GM12801 (cell line): ENCODE data around the gene AADACL2.

Source experiments
- TF ChIP-seq, protein P1 (sequence below): IDR thresholded peaks from one replicate; pipeline ENCODE4 v1.5.1; 2011; ENCODE audit warnings: control low read depth; ENCODE audit not compliant: insufficient read length; ENCODE audit errors: extremely low read depth

The AADACL2 gene

DNA sequence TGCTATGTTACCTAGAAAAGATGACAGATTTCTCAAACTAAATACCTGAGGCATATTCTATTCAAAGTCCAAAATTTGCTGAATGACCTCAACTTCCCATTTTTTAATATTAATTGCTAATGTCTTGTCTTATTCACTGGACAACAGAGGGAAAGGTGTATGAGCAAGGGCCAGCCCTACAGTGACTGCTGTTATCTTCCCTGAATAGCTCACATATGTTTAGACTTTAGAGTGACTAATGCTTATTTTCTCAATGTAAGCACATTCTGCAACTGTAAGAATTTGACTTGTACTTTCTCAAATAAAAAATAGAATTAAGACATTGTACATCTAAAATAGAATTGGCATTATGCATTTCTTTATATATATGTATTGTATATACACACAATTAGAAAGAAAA, 26.5 kb upstream of the AADACL2 start:
- TF ChIP-seq, protein P1, sequence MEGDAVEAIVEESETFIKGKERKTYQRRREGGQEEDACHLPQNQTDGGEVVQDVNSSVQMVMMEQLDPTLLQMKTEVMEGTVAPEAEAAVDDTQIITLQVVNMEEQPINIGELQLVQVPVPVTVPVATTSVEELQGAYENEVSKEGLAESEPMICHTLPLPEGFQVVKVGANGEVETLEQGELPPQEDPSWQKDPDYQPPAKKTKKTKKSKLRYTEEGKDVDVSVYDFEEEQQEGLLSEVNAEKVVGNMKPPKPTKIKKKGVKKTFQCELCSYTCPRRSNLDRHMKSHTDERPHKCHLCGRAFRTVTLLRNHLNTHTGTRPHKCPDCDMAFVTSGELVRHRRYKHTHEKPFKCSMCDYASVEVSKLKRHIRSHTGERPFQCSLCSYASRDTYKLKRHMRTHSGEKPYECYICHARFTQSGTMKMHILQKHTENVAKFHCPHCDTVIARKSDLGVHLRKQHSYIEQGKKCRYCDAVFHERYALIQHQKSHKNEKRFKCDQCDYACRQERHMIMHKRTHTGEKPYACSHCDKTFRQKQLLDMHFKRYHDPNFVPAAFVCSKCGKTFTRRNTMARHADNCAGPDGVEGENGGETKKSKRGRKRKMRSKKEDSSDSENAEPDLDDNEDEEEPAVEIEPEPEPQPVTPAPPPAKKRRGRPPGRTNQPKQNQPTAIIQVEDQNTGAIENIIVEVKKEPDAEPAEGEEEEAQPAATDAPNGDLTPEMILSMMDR: no peak

DNA sequence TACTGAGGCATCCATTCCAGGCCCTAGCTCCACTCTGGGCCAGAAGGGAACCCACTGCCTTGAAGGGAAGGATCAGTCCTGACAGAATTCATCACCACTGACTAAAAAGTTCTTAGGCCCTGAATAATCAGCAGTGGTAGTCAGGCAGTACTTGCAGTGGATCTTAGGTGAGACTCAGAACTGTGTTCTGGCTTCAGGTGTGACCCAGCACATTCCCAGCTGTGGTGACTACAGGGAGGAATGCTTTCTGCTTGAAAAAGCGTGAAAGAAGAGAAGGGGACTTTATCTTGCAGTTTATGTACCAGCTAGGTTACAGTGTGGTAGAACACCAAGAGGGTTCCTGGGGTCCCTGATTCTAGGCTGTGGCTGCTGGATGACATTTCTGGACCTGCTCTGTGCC, 24.9 kb upstream of the AADACL2 start:
- TF ChIP-seq, protein P1: no peak

DNA sequence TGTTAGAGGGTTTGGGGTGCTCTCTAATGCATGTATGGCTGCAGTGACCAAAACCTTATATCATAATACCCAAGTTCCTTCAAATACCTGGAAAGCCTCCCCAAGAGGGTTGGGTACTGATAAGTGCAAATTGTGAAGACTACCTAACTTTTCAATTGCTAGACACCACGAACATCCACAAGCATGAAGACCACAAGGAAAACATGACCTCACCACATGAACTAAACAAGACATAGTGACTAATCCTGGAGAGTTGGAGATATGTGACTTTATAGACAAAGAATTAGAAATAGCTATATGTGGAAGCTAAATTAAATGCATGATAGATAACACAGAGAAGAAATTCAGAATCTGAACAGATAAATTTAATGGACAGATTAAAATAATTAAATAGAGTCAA, 23.9 kb upstream of the AADACL2 start:
- TF ChIP-seq, protein P1: no peak

DNA sequence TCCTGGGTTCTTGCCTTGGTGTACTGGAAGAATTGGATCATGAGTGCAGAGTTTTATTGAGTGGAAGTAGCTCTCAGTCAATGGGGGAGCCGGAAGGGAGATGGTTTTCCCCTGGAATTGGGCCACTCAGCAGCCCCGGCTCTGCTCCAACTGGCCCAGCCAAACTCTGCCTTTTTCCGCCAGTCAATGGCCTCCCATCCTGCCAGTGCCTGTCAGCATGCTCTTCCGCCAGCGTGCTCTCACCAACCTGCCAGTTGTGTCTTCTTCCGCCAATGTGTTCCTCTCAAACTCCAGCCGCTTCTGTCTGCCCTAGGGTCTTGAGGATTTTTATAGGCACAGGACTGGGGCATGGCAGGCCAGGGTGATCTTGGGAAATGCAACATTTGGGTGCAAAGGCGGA, 12.4 kb upstream of the AADACL2 start:
- TF ChIP-seq, protein P1: no peak

DNA sequence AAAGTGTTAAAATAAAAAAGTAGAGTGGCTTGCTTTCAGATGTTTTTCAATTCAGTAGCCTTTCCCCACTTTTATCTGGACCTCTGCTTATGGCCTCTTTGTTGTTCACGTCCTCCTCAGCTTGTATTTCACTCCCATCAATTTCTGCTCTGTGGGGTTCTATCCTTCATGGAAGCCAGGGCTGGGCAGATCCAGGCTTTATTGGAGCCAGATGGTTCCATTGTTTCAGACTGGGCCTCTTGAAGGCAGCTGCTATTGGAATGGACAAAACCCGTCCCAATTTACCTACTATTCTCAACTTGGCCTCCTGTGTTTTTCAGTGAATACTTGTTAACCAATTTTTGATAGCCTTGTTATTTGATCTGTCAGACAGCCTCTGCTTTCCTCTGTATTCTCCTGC, 10.9 kb upstream of the AADACL2 start:
- TF ChIP-seq, protein P1: no peak

DNA sequence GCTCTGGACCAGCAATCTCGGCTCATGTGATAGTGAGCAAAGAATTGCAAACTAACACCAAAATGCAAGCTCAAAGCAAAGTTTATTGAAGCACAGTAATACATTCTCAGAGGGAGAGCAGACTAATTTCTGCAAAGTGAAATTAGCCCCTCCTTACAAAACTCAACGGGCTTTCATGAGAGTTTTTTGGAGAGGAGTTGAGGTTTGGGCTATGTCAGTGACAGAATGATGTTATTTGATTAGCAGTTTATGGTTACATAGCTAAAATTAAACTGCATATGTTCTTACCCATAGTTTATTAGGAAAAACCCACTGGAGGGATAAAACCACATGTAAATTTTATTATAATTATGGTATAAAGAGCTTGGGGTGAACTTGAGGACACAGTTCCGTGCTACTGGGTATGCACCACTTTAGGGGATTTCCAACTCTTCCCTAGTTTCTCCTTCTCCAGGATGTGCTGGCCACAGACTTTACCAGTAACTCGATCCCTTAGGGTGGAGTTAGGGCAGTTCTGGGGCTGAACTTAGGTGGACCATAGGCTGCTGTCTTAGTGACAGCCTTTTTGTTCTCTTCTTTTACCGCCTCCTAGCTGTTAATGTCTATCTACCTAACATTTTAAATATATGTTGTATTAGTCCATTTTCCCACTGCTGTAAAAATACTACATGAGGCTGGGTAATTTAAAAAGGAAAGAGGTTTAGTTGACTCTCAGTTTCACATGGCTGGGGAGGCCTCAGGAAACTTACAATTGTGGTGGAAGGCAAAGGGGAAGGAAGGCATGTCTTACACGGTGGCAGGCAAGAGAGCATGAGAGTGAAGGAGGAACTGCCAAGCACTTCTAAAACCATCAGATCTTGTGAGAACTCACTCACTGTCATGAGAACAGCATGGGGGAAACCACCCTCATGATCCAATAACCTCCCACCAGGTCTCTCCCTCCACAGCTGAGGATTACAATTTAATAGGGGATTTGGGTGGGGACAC, 8.9 kb upstream of the AADACL2 start:
- TF ChIP-seq, protein P1: no peak

DNA sequence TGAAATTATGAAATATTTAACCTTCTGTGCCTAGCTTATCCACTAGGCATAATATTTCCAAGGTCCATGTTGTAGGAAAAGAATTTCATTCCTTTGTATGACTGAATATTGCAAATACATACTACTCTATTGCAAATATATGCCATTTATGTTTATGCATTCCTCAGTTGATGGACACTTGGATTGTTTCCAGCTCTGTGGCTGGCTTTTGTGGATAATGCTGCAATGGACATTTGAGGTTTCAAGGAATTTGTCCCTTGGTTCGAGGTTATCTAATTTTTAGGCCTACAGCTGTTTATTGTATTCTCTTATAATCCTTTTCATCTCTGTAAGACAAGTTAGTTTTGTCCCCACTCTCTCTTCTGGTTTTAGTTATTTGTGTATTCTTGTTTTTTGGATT, 7.7 kb upstream of the AADACL2 start:
- TF ChIP-seq, protein P1: no peak
